ENCODE measurements around the gene OR2T29.
"Not testable (repeated sequence)": the region's sequence is repeated elsewhere in the genome, so short reads cannot be mapped to it uniquely, and the experiment has no call there.

OR2T29 gene, protein sequence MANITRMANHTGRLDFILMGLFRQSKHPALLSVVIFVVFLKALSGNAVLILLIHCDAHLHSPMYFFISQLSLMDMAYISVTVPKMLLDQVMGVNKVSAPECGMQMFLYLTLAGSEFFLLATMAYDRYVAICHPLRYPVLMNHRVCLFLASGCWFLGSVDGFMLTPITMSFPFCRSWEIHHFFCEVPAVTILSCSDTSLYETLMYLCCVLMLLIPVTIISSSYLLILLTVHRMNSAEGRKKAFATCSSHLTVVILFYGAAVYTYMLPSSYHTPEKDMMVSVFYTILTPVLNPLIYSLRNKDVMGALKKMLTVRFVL

DNA sequence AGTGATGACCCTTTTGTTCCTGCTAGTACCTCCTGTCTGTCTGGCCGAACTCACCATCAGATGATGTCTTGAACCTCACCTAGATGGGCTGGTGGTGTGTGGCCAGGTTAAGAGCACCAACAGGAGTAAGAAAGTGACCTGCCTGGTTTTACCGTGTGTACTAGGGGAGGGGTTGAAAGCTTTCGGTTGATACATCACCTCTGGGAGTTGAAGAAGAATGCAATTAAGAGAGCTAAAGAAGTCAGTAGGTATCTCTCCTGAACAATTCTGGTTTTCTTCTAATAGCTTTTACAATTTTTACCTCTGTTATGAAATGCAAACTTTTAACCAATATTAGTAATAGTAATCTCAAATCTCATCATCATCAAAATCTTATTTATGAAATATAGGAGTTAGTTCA lies at the start of gene OR2T29:
Gene OR2T29 (minus strand): TSS at position 101 of the 400 bp plus-strand sequence. CDS start 3,281 bp downstream, outside the sequence.
- not testable (repeated sequence) for H3K4me1 Mint-ChIP-seq (ENCODE audit: low read depth); H3K4me3 Mint-ChIP-seq; H3K9me3 Mint-ChIP-seq; H3K36me3 Mint-ChIP-seq (ENCODE audit: low read depth); H3K27me3 Mint-ChIP-seq (ENCODE audit: low read depth); H3K27ac Mint-ChIP-seq

DNA sequence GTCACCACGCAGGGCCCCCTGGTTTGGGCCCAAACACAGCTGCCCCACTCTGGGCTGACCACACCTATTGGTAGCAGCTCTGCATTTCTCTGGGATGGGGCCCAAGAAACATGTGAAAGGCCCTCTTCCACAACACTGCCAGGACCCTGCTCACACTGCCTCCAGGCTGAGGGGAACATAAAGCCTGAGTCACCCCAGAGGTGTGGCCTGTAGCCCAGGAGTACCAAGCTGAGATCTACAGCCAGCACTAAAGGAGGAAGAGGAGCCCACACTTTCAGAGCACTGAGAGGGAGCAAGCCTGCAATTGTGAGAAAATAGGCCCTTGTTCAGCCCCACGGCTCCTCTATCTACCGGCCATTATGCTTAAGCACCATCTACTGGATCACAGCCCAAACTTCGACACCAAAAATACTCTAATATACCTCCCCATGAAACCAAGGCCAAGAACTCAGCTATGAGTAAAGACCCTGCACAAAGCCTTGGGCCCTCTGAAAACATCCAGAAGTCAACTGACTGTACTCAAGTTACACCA lies 49.4 kb upstream of the OR2T29 start:
- Mint-ChIP-seq H3K27ac (no peak overlapping the region), H3K9me3 (no peaks in the 10 kb centered on the region), H3K4me1 (ENCODE audit: low read depth) (no peaks in the 10 kb centered on the region), H3K27me3 (ENCODE audit: low read depth) (no peaks in the 10 kb centered on the region), H3K36me3 (ENCODE audit: low read depth) (no peaks in the 10 kb centered on the region), H3K4me3 (no peak overlapping the region)

DNA sequence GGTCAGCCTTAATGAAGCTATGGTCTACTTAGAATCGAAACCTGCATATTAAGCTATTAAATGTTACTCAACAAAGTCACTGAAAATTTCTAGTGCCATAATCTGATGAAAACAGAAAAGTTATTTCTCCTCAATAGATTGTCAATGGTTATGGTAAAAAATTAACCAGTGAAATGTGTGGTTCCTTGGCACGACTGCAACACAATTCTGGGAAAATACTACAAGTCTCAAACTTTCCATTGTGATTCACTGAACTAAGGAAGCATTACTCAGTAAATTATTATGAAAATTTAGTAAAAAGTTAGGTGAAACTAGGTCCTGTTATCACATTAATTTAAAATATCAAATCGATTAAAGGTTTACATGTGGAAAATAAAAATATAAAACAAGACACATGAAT lies 47.7 kb upstream of the OR2T29 start:
- H3K9me3 Mint-ChIP-seq, result no peaks in the 10 kb centered on the region
- no peaks in the 10 kb centered on the region for H3K27me3 Mint-ChIP-seq (ENCODE audit: low read depth)
- no peaks in the 10 kb centered on the region for H3K36me3 Mint-ChIP-seq (ENCODE audit: low read depth)
- no peak overlapping the region for H3K4me3 Mint-ChIP-seq
- no peak overlapping the region for H3K27ac Mint-ChIP-seq
- no peaks in the 10 kb centered on the region for H3K4me1 Mint-ChIP-seq (ENCODE audit: low read depth)

DNA sequence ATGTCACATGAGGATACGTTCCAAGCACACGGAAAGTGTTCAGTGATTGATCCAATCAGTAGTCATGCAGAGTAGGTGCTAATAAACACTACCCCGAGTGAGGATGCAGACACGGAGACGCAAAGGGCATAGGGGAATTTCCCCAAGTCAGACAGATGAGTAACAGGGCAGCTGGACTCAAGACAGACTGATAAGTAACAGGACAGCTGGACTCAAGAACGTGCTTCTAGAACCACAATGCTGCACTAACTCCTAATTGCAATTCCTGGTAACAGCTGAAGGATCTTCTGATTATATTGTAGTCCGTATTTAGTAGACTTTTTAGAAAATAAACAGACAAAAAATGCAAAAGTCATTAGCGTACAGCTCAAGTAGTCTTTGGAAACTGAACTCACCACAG lies 36.8 kb upstream of the OR2T29 start:
- peaks cover 1% of the 10 kb centered on the region for H3K4me1 Mint-ChIP-seq (ENCODE audit: low read depth)
- H3K4me3 Mint-ChIP-seq, result no peak overlapping the region
- no peaks in the 10 kb centered on the region for H3K36me3 Mint-ChIP-seq (ENCODE audit: low read depth)
- no peaks in the 10 kb centered on the region for H3K9me3 Mint-ChIP-seq
- no peak overlapping the region for H3K27ac Mint-ChIP-seq
- H3K27me3 Mint-ChIP-seq (ENCODE audit: low read depth), result no peaks in the 10 kb centered on the region

DNA sequence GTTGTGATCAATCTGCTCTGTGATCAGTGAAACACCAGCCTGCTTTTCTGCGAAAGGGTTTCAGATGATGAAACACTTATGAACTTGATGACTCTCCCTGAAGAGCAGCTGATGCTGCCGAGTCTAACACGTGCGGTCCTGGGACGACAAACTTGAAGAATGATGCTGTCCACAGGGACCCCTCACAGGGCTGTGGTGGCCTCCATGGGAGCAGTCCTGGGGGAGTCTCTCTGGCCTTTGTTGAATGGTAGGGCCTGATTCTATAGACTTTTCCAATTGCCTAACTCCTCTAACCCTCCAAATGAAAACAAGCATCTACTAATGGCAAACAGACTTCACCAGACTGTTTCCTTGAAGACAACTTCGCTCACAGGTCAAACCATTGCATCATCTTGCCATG lies 35.0 kb upstream of the OR2T29 start, which contains the start of gene OR2T10:
Gene OR2T10 (minus strand): TSS at position 112 of the 400 bp plus-strand sequence. CDS start 3,932 bp downstream, outside the sequence.
- no peak within 1 kb of the TSS for H3K27ac Mint-ChIP-seq
- H3K36me3 Mint-ChIP-seq (ENCODE audit: low read depth), result no peaks in the 10 kb centered on the region
- no peaks in the 10 kb centered on the region for H3K27me3 Mint-ChIP-seq (ENCODE audit: low read depth)
- no peak within 1 kb of the TSS for H3K4me3 Mint-ChIP-seq
- peaks cover 1% of the 10 kb centered on the region for H3K4me1 Mint-ChIP-seq (ENCODE audit: low read depth)
- no peaks in the 10 kb centered on the region for H3K9me3 Mint-ChIP-seq

DNA sequence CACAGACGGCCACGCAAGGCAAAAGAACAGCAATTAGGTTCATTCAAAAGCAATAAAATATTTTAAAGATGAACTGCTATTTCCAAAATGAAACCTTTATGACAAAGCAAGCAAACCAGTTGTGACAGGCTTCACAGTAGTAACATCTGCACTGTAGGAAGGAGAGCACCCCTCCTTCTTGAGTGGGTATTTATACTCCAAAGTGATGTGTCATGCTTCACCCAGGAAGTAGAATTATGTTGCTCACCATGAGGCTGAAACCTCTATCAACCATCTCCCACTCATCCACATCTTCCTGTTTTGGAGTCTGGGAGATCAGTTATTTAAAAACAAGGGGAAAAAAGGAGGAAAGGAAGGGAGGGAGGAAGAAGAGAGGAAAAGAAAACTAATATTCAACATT lies 34.0 kb upstream of the OR2T29 start:
- no peaks in the 10 kb centered on the region for H3K9me3 Mint-ChIP-seq
- no peak overlapping the region for H3K27ac Mint-ChIP-seq
- H3K4me1 Mint-ChIP-seq (ENCODE audit: low read depth), result peaks cover 1% of the 10 kb centered on the region
- H3K36me3 Mint-ChIP-seq (ENCODE audit: low read depth), result no peaks in the 10 kb centered on the region
- no peak overlapping the region for H3K4me3 Mint-ChIP-seq
- H3K27me3 Mint-ChIP-seq (ENCODE audit: low read depth), result no peaks in the 10 kb centered on the region

DNA sequence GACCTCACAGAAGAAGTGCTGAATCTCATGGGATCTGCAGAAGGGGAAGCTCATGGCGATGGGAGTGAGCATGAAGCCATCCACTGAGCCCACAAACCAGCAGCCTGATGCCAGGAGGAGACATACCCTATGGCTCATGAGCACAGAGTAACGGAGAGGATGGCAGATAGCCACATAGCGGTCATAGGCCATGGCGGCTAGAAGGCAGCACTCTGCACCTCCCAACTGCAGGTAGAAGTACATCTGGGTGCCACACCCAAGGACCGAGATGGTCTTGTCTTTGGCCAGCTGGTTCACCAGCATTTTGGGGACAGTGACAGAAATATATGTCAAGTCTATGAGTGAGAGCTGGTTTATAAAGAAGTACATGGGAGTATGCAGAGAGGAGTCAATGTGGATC lies 30.7 kb upstream of the OR2T29 start:
- peaks cover 1% of the 10 kb centered on the region for H3K4me1 Mint-ChIP-seq (ENCODE audit: low read depth)
- no peak overlapping the region for H3K4me3 Mint-ChIP-seq
- no peaks in the 10 kb centered on the region for H3K27me3 Mint-ChIP-seq (ENCODE audit: low read depth)
- no peak overlapping the region for H3K27ac Mint-ChIP-seq
- H3K9me3 Mint-ChIP-seq, result no peaks in the 10 kb centered on the region
- no peaks in the 10 kb centered on the region for H3K36me3 Mint-ChIP-seq (ENCODE audit: low read depth)

DNA sequence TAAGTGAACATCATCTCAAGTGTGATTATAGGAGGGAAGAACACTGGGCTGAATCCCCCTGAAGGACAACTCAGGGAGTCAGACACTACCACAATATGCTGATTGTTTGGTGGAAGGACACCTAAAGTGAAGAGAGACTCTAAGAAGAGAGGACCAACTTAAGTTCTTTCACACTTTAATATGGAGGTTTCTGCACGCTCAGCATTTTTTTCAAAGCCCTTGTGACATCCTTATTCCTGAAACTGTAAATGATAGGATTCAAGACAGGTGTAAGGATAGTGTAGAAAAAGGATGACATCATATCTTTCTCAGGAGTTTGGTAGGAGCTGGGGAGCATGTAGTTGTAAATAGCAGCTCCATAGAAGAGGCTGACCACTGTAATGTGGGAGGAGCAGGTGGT lies 30.1 kb upstream of the OR2T29 start:
- no peak overlapping the region for H3K27ac Mint-ChIP-seq
- H3K4me1 Mint-ChIP-seq (ENCODE audit: low read depth), result peaks cover 1% of the 10 kb centered on the region
- no peaks in the 10 kb centered on the region for H3K36me3 Mint-ChIP-seq (ENCODE audit: low read depth)
- H3K27me3 Mint-ChIP-seq (ENCODE audit: low read depth), result no peaks in the 10 kb centered on the region
- no peak overlapping the region for H3K4me3 Mint-ChIP-seq
- H3K9me3 Mint-ChIP-seq, result no peaks in the 10 kb centered on the region

DNA sequence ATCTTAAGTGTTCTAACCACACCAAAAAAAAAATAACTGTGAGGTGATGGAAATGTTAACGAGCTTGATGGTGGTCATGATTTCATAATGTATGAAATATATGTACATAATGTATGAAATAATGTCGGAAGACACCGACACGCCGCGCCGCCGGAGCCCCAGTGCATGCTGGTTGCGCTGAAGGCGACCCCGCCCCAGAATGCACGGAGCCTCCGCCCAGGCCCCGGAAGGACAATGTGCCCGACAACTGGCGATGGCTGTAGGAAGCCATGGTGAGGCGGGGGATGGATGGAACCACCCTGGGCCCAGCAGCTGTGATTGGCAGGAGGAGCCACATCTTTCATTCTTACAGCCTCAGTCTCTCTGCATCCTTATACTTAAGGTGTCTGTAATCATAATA lies 27.5 kb upstream of the OR2T29 start:
- H3K36me3 Mint-ChIP-seq (ENCODE audit: low read depth), result no peaks in the 10 kb centered on the region
- H3K9me3 Mint-ChIP-seq, result peaks cover 2% of the 10 kb centered on the region
- H3K4me3 Mint-ChIP-seq, result no peak overlapping the region
- no peak overlapping the region for H3K27ac Mint-ChIP-seq
- H3K4me1 Mint-ChIP-seq (ENCODE audit: low read depth), result no peaks in the 10 kb centered on the region
- no peaks in the 10 kb centered on the region for H3K27me3 Mint-ChIP-seq (ENCODE audit: low read depth)

DNA sequence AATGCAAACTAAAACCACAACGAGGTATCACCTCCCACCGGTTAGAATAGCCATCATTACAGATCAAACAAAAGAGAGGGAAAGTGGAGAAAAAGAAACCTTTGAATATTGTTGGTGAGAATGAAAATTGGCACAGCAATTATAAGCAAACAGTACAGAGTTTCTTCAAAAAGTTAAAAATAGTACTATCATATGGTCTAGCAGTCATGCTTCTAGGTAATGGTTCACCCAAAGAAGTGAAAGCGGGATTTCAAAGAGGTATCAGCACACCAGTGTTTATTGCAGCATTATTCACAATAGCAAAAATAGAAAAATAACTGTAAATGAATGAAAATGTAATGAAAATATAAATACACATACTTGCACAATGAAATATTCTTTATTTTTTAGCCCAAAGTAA lies 26.8 kb upstream of the OR2T29 start:
- H3K4me3 Mint-ChIP-seq, result no peak overlapping the region
- H3K27me3 Mint-ChIP-seq (ENCODE audit: low read depth), result no peaks in the 10 kb centered on the region
- H3K27ac Mint-ChIP-seq, result no peak overlapping the region
- no peaks in the 10 kb centered on the region for H3K4me1 Mint-ChIP-seq (ENCODE audit: low read depth)
- peaks cover 2% of the 10 kb centered on the region for H3K9me3 Mint-ChIP-seq
- no peaks in the 10 kb centered on the region for H3K36me3 Mint-ChIP-seq (ENCODE audit: low read depth)

DNA sequence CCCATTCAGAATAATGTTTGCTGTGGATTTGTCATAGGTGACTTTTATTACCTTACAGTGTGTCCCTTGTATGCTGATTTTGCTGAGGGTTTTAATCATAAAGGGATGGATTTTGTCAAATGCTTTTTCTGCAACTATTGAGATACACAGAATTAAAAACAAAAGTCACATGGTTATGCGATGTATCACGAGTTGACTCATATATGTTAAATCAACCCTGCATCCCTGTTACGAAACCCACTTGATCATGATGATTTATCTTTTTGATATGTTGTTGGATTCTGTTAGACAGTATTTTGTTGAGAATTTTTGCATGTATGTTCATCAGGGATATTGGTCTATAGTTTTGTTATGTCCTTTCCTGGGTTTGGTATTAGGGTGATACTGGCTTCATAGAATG lies 22.7 kb upstream of the OR2T29 start:
- H3K27me3 Mint-ChIP-seq (ENCODE audit: low read depth), result no peaks in the 10 kb centered on the region
- no peak overlapping the region for H3K4me3 Mint-ChIP-seq
- H3K27ac Mint-ChIP-seq, result no peak overlapping the region
- H3K36me3 Mint-ChIP-seq (ENCODE audit: low read depth), result no peaks in the 10 kb centered on the region
- H3K4me1 Mint-ChIP-seq (ENCODE audit: low read depth), result no peaks in the 10 kb centered on the region
- peaks cover 2% of the 10 kb centered on the region for H3K9me3 Mint-ChIP-seq

DNA sequence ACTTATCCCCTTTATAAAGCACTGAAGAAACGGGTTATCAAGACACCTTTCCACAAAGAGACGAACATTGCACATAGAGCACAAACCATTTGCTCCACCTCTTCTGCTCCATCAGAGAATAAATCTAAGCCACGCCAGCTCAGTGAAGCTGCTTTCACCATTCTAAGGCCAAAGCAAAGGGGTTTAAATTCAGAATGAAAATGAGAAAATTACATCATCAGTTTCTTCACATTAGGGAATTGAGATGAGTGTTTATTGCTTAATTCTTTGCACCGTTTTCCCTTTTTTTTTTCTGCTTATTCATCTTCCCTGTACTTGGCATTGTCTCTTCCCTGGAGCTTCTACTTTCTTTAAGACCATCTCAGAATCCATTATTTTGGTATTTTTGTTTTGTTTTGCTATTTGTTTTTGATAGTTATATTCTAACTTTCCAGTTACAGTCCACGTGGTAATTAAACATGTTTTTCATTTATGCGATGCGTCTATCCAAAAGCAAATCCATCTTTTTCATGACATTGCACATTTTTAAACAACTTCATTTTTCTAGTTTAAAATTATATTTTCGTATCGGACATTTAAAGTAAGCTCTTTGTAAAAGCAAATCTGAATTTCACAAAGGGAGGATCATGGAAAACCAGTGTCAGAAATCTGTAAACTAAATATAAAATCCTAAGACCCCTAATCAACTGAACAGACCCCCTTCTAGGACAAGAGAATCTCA lies 13.8 kb upstream of the OR2T29 start:
- H3K36me3 Mint-ChIP-seq (ENCODE audit: low read depth), result no peaks in the 10 kb centered on the region
- no peak overlapping the region for H3K4me3 Mint-ChIP-seq
- H3K27ac Mint-ChIP-seq, result no peak overlapping the region

DNA sequence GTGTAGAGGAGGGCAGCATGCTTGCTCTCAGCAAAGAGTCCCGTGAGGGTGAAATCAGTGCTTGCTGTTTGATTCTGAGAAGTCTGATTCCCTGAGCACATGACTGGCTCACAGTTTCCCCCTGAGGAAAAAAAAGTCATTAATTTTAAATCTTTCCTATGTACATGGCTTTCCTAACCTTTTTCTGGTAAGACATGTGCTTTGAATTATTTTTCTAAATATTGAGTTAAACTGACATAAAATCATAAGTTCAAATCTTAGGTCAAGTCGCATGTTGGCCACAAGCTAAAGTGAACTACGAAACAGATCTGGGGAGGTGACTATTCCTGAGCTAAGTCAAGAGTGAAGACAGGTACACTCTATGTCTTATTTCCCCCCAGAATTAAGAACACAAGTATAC lies 12.1 kb upstream of the OR2T29 start, which contains the start of gene OR2T34:
Gene OR2T34 (minus strand): TSS at position 101 of the 400 bp plus-strand sequence. CDS start 0 bp downstream, at position 101.
- H3K36me3 Mint-ChIP-seq (ENCODE audit: low read depth); H3K9me3 Mint-ChIP-seq; H3K4me1 Mint-ChIP-seq (ENCODE audit: low read depth); H3K4me3 Mint-ChIP-seq; H3K27ac Mint-ChIP-seq; H3K27me3 Mint-ChIP-seq (ENCODE audit: low read depth): not testable (repeated sequence)

More for the DNA sequence above, 13.8 kb upstream of the OR2T29 start:
- Mint-ChIP-seq H3K4me1 (ENCODE audit: low read depth) (no peaks in the 10 kb centered on the region), H3K9me3 (peaks cover 4% of the 10 kb centered on the region), H3K27me3 (ENCODE audit: low read depth) (no peaks in the 10 kb centered on the region)

DNA sequence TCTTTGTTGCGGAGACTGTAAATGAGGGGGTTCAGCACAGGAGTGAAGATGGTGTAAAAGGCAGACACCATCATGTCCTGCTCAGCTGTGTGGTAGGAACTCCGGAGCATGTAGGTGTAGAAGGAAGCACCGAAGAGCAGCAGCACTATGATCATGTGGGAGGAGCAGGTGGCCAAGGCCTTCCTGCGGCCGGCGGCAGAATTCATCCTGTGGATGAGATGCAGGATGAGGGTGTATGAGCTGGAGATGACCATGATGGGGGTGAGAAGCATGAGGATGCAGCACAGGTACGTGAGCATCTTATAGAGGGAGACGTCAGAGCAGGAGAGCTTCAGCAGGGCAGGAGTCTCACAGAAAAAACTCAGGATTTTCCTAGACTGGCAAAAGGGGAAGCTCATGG lies 11.3 kb upstream of the OR2T29 start:
- H3K9me3 Mint-ChIP-seq; H3K36me3 Mint-ChIP-seq (ENCODE audit: low read depth); H3K27me3 Mint-ChIP-seq (ENCODE audit: low read depth); H3K27ac Mint-ChIP-seq; H3K4me1 Mint-ChIP-seq (ENCODE audit: low read depth); H3K4me3 Mint-ChIP-seq: not testable (repeated sequence)

DNA sequence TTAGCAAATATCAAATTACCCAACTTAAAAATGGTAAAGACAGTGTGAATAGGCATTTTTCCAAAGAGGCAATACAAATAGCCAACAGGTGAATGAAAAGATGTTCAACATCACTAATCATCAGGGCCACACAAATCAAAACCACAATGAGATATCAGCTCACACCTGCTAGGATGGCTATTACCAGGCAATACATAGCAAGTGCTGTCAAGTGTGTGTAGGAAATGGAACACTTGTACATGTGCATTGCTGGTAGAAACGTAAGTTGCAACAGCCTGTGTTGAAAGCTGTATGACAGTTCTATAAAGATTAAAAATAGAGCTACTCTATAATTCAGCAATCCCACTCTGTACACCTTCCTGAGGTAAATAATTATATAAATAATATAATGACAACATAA lies 9.5 kb upstream of the OR2T29 start:
- H3K9me3 Mint-ChIP-seq, result not testable (repeated sequence)

More for the DNA sequence above, 9.5 kb upstream of the OR2T29 start:
- H3K27ac Mint-ChIP-seq; H3K4me1 Mint-ChIP-seq (ENCODE audit: low read depth); H3K36me3 Mint-ChIP-seq (ENCODE audit: low read depth); H3K27me3 Mint-ChIP-seq (ENCODE audit: low read depth); H3K4me3 Mint-ChIP-seq: not testable (repeated sequence)
